Astrocyte of the spinal cord (primary cell): ENCODE measurements around the gene OR10H5.
"Not testable (repeated sequence)": the region's sequence is repeated elsewhere in the genome, so short reads cannot be mapped to it uniquely, and the experiment has no call there.

Experiments used
- DNase-seq: peaks from one replicate; pipeline ENCODE4 v3.0.0; 2011; ENCODE audit warnings: low read depth, low spot score
- H3K4me3 ChIP-seq: 2 replicates; pipeline ENCODE4 v1.5.1; 2011; ENCODE audit warnings: low read depth, mild to moderate bottlenecking, low read length, moderate library complexity
- CTCF ChIP-seq: IDR thresholded peaks from 2 replicates; pipeline ENCODE4 v1.5.1; 2012; ENCODE audit warnings: low read depth, mild to moderate bottlenecking, low read length, inconsistent platforms
- in situ Hi-C: cut with HindIII; loops from 2 replicates; pipeline ENCODE4 v1.10.0; 2017; ENCODE audit warnings: low sequenced_read_pairs

Gene OR10H5

GRCh38 chr19:15836330-15837220 is 49.1 kb downstream of the OR10H5 start:
- no peak for TF ChIP-seq CTCF
- DNase-seq = peak; percentile 91
- in situ Hi-C loops = no loop called here
- peak overlapping the region; percentile 71 for H3K4me3 ChIP-seq

GRCh38 chr19:15837221-15837731 is 49.8 kb downstream of the OR10H5 start:
- DNase-seq = no peak
- in situ Hi-C loops = no loop called here
- no peak for TF ChIP-seq CTCF
- peak overlapping the region; percentile 71 for H3K4me3 ChIP-seq

DNA sequence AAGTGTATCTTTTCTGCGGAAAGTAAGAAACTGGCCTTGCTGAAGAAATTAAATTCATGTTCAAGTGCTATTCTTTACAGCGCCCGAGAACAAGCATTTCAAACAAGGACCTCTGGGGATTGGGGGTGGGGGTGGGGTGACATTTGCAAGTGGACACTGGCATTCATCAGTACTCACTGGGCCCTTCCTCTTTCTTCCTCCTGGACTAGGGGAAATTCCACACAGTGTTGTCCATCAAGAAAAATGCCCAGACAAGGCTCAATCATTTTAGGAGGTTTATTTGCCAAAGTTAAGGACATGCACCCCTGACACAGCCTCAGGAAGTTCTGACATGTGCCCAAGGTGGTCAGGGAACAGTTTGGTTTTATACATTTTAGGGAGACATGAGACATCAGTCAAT is 50.9 kb downstream of the OR10H5 start:
- in situ Hi-C loops = no loop called here
- no peak for TF ChIP-seq CTCF
- no peak for DNase-seq

GRCh38 chr19:15839888-15840287 is 52.4 kb downstream of the OR10H5 start:
- DNase-seq, in situ Hi-C loops: not testable (repeated sequence)

More for the DNA sequence above, 50.9 kb downstream of the OR10H5 start:
- no peak overlapping the region for H3K4me3 ChIP-seq

DNA sequence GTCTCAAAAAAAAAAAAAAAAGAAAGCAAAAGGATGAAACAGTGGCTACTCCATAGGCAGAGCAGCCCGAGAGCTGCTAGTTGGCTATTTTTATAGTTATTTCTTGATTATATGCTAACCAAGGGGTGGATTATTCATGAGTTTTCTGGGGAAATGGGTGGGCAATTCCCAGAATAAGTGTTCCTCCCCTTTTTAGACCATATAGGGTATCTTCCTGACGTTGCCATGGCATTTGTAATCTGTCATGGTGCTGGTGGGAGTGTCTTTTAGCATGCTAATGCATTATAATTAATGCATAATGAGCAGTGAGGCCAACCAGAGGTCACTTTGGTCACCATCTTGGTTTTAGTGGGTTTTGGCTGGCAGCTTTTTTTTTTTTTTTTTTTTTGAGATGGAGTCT is 53.4 kb downstream of the OR10H5 start:
- in situ Hi-C loops = no loop called here
- H3K4me3 ChIP-seq = no peak overlapping the region
- no peak for TF ChIP-seq CTCF
- no peak for DNase-seq

More at GRCh38 chr19:15839888-15840287, 52.4 kb downstream of the OR10H5 start:
- not testable (repeated sequence) for H3K4me3 ChIP-seq

DNA sequence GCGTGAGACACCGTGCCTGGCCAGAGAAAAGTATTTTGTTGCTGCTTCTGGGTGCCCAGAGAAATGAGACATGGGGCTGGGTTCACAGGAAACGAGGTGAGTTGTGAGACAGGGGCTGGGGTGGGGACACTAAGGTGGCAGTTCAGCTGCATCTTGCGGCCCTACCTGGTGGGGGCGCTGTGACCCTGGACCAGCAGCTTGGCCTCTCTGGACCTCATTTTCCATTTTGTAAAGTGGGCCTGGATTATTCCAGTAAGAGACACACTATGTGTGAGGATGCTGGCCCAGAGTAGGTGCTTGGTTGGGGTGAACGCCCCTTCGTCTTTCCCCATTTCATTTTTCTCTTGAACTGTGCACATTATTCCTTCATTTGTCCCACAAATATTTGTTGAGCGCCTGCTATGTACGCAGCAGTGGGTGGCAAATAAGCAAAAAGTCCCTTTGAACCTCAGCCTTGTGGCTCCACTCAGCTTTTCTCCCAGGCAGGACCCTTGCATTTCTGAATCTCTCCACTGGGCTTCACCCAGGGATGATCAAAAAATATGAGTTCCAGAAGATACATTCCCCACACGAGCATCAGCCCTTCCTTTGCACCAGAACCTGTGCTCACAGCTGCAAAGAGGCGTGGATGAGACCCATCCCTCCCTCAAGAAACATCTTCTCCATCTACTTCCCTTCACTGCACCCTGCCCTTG is 54.6 kb downstream of the OR10H5 start:
- no peak overlapping the region for H3K4me3 ChIP-seq
- no peak for DNase-seq
- no peak for TF ChIP-seq CTCF
- in situ Hi-C loops = no loop called here
